ACHN (cell line): ENCODE results near the gene CTU2.

Experiments
- DNase-seq: peaks from one replicate; pipeline ENCODE4 v3.0.0-alpha.2; 2015
- in situ Hi-C: cut with HindIII; loops from 2 replicates; pipeline ENCODE4 v1.10.0; 2017; ENCODE audit warnings: low sequenced_read_pairs, low pct_ligation_motif_present, low pct_unique_long_range_greater_than_20kb

Gene CTU2

DNA sequence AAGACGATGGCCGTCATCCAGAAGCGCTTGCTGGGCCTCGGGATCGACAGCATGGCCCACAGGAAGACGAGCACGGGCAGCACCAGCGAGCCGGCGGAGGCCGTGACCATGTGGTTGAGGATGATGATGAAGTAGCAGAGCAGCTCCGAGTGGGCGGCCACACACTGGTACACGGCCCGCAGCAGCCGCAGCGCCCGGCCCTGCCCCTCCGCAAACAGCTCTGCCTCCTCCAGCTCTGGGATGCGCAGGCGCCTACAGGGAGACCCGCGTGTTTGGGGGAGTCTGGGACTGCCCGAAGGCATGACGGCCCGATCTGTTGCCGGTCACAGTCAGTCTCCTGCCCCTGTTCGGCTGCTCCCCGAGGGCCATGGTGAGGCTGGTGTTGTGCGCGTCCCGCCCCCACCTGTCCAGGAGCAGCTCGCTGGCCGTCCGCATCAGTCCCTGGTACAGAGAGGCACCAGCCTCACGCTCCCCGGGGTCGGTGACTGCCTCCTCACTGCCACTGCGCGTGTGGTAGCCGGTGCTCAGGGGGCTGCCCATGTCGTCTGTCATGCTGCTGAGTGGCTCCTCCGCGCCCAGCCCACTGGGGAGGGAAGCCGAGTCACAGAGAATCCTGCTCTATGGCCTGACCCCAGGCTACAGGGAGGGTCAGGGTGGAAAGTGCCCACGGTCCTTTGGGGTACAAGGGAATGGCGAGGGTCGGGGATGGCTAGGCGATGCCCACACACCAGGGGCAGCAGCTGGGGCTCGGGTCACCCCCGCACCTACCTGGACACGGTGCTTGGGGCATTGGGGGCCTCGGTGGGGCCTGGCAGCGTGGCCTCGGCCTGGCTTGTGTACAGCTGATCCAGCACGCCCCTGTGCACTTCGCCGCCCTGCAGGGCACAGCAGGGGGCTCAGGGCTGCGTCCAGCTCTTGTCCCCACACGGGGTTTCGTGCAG, 15.8 kb downstream of the CTU2 start:
- DNase-seq, result no peak
- in situ Hi-C loops, result no loop called here

DNA sequence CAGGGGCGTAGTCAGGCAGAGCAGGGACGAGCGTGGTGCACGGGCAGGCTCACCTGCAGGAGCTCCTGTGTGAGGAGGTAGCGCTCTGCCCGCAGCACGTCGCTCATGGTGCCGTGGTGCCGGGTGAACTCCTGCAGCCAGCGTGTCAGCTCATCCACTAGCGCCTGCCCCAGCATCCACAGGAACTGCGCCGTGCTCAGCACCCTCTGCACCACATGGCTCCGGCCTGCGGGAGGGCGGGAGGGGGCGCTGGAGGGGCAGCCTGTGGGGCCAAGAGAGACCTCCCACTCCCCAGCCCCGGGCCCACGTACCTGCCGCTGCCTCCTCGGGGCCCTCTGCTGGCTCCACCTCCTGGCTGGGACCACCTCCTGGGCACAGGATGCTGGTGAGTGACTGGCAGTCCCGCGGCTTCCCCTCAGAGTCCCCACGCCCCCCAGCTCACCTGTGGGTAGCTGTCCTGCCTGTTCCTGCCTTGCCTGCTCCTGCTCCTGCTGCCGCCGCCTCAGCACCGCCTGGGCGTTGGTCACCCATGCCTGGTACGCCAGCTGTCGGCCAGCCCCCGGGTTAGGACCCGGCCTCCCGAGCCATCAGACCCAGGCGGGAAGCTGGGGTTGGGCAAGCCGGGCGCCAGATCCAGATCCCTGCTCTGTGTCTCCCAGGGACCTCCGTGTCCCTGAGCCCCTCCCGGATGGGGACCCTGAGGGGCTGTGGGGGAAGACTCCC, 16.6 kb downstream of the CTU2 start:
- no peak for DNase-seq
- in situ Hi-C loops, result no loop called here

DNA sequence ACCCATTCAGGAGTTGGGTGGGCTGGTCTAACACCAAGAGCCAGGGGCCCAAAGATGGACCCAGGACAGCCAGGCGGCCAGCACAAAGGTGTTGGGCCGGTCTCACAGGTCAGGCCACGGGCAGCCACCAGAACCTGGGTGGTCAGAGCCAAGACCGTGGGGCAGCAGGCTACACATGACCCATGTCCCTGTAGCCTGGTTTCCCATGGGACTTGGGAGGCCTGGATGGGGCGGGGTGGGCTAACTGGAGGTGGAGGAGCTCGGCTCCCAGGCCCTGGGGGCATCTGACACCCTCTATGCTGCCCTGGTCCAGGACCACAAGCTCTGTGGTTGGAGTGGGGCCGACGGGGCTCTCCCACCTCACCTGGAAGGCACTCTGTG, 17.2 kb downstream of the CTU2 start:
- DNase-seq, result no peak
- in situ Hi-C loops, result no loop called here

DNA sequence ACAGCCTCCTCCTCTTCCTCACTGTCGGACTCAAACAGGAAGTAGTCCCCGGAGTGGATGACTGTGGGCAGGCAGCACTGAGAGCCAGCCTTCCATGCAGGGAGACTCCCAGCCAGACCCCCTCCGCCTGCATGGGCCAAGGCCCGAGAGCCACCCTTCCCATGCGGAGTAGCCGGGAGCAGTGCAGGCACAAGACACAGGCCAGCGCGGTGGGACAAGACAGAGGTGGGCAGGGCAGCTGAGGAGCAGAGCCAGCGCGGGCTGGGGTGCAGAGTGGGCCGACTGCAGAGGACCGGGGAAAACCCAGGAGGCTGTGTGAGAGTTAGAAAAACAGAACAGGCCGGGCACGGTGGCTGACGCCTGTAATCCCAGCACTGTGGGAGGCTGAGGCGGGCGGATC, 17.6 kb downstream of the CTU2 start:
- in situ Hi-C loops, result no loop called here
- no peak for DNase-seq

DNA sequence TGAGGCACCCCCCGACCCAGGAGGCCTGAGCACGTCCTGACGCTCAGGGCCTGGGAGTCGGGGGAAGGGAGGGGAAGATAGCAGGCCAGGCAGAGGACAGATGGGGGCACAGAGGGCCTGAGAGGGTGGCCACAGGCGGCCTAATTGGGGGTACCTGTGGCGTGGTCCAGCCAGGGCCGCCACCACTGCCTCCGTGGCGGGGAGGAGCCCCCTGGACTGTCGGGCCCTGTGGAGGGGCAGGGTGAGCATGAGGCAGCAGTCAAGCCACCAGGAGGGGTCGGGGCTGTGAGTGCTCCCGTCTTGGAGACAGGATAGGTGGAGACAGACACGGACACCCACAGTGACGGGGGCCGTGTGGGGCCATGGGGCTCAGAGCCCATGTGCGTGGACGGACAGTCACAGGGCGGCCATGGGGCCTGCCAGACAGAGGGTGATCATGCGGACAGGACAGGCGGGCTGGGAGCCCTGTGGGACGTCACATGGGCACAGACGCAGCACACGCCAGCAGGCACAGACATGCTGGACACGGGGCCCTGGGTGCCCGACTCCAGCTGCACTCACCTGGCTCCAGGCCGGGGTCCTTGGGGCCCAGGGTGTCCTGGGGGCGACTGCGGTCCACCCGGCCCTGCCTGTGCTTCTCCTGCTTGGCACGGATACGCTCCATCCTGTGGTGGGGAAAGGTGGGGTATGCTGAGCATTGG, 18.7 kb downstream of the CTU2 start:
- no peak for DNase-seq
- in situ Hi-C loops, result no loop called here

DNA sequence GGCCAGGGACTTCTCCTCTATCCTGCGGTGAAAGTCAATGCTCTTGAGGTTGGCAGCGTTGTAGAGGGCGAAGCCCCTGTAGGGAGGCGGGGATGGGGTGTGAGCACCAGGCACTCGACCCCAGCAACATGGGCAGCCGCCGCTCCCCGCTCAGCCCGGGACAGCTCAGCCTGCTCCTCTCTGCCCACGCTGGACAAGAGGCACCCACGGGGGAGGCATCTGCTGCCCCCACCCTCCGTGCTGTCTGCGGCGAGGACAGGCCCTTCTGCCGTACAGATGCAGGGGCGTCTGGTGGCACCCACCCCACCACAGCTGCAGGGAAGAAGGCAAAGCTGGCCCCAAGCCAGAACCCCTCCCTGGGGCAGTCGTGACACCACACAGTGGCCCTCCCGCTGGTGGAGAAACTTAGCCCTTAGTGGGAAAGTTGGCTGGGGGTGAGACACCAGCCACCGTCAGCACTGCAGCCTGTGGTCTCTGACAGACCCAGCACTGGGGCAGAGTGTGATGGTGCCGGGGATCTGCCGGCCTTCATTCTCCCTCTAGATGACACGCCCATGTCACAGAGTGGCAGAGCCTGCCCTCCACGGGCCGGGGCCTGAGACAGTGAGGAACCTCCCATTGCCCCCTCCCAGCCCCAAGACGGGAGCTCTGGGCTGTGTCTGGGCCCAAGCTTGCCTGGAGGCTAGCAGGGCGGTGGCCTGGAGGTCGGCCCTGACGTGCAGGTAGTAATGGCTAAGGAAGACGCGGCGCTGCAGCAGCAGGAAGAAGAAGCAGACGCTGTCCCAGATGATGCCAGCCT, 19.5 kb downstream of the CTU2 start:
- in situ Hi-C loops, result no loop called here
- no peak for DNase-seq

DNA sequence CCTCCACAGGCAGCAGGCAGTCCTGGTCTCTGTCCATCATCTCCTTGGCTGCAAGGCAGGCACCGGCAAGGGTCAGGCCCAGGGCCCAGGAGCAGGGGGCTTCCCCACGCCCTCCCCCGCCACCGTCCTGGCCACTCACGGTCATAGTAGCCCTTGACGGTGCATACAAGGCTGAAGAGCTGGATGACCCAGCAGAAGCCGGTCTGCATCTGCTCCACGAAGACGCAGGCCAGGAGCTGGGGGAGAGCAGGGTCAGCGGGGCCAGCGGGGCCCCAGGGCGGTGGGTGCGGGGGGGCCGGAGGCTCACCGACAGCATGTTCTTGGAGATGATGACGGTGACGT, 20.1 kb downstream of the CTU2 start:
- in situ Hi-C loops, result no loop called here
- DNase-seq, result no peak

DNA sequence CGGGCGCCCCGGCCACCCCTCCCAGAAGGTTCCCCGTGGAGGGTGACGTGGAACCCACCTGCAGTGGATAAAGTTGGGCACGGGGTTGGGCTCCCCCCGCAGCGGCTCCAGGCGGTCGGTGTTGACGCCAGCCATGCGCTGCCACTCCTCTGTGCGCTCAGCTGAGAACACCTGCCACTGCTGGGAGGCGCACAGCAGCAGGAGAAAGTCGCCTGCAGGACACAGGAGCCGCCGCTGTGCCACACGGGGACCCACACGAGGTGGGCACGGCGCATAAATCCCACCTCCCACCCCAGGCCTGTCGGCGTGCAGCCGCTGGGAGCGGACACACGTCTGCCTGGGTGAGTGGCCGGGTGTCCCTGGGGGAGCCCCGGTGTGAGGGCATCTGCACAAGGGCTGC, 20.7 kb downstream of the CTU2 start:
- in situ Hi-C loops, result no loop called here
- DNase-seq, result no peak

DNA sequence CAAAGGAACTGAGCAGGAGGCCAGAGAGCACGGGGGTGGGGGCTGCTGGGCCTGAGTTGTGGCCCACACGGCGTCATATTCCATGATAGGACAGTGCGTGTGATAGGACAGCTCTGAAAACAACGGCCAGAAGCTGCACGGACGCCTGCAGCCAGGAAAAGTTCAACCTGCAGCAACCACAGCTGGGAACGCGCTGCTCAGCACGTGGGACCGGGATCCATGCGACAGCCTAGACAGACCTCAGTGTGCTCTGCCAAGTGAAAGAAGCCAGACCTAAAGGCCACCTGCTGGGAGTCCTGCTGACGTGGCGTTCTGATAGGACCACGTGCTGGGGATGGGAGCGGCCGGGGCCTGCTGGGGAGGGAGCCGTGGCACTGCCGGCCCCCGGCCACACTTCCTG, 21.6 kb downstream of the CTU2 start:
- in situ Hi-C loops, result no loop called here
- DNase-seq, result no peak

DNA sequence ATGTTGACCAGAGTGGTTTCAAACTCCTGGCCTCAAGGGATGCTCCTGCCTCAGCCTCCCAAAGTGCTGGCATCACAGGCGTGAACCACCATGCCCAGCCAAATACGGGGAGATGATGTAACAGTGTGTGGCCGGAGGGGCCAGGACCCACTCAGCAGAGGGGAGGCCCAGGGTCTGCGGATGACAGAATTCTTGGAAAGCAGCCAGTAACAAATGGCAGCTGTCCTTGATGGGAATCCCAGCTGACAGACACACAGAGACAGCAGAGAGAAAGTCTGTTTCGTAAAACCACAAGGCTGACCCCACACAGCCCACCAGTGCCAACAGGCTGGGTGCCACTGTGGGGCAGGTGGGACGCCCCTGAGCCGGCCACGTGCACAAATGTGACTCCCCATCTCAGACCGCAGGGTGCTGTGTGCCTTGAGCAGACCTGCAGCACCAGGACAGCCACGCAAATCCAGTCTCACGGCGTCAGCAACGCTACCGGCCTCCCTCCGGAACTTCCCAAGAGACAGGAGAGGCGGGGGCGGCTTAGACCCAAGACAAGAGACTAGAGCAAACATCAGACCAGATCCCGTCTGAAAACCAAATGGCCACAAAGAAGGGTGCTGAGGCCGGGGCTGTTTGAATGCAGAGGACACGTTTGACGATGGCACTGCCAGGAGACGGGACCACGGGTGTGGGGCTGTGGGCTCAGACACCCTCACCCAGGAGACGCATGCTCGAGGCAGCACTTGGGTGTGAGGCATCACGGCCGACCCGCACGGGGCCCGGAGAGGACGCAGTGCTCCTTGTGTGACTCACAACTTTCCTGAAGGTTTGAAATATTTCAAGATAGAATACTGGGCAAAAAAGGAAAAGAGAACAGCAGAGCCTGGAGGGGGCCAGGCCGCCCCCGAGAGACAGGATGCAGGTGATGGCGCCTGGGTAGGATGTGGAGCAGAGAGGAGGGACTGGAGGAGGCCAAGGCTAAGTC, 24.6 kb downstream of the CTU2 start:
- in situ Hi-C loops, result no loop called here
- no peak for DNase-seq

DNA sequence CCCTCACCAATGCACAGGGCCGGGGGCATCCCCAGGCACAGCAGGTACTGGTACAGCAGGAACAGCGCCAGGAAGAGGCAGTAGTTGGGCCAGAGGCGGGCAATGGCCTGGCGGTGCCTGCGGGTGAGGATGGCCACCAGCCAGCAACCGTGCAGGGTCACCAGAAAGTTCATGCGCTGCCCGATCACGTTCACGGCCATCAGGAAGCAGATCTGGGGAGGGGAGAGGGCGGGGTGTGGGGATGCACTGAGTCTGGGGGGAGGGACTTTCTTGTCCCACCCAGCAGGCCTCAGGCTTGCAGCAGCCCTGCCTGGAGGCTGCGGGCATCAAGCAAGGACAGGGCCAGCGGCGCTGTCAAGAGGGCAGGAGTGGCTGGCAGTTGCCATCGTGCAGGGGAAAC, 25.4 kb downstream of the CTU2 start:
- no peak for DNase-seq
- in situ Hi-C loops, result no loop called here

DNA sequence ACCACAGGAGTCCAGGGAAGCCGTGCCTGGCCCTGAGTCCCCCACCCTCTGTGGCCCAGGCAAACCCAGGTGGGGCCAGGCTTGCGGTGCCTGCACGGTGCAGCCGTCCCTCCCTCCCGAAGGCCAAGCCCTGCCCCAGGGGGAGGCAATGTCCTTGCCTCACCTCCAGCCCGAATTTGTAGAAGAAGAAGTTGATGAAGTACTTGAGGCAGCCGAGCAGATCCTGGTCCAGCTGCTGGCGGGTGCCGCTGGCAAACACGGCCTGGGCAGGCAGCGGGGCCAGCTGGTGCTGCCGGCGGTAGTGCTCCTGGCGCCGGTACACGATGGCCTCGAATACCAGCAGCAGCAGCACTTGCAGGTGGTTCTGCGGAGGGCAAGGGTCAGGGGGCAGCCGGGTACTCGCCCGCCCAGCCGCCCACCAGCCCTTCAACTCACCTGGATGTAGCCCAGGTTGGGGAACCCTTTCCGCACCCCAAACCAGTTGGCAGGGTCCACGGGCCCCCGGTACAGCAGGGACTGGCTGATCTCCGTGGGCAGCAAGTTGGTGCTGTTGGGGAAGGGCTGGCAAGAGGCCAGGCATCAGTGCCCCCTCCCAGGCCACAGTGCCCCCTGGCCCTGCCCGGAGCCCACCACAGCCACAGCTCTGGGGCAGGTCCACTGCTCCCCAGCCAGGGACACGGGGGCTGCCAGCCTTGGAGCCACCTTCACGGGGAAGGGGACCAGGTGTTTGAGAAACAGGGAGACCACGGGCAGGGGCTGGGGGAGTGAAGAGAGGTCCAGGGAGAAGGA, 26.1 kb downstream of the CTU2 start:
- in situ Hi-C loops, result no loop called here

DNA sequence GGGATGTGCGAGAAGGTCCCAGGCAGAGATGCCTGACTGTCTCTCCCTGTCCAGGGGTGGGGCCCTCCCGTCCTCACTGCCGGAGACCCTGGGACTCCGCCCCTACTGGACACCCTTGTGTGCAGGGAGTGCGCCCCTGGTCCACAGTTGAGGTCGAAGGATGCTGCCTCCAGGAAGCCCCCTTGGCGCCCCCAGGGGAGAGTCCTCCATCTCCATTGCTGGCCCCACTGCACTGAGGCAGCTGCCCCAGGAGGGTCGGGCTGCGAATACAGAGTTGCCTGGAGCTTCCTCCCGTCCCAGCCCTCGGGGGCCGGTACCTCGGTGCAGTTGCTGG, 26.6 kb downstream of the CTU2 start:
- DNase-seq, result no peak
- in situ Hi-C loops, result no loop called here

More for the DNA sequence above, 26.1 kb downstream of the CTU2 start:
- no peak for DNase-seq

DNA sequence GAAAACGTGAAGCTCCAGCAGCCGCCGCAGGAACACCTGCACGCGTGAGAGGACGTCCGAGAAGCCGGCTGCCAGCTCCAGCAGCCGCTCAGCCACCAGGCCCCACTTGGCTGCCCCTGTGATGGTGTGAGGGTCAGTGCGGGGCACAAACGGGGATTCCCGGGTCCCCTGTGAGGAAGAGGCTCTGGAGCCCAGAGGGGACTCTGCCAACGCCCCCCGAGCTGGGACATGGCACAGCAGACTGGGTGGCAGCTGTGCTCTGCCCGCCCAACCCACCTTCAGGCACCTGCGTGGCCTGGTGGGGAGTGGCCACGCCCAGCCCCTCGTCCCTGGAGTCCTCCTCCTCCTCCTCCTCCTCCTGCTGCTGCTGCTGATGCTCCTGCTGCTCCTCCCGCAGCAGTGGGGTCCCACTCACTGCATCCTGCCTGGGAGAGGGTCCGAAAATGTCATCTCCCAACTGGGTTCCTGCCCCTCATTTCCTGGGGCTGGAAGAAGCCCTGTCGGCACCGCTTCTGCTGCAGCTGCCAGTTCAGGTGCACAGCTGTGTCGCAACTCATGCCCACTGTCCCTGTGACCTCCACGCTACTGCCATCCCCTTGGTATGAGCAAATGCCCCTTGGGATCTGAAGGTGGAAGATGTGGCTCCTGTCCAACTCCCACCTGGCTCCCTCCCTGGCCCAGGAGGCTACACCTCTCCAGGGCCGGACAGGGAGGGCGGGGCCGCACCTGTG, 27.5 kb downstream of the CTU2 start:
- in situ Hi-C loops, result no loop called here
- no peak for DNase-seq

DNA sequence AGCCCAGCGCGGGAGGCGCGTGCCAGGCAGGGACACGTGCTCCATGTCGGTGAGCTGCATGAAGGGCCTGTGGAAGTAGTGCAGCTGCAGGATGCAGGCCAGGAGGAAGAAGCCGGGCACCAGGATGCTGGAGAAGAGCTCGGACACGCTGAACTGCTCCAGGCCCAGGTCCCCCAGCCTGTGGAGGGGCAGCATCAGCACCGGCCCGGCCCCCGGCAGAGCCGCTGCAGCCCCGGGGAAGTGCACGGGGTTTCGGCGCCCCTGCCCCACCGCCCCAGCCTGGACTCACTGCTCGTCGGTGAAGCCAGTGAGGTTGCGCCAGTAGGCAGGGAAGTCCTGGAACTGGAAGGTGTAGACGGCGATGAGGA, 28.0 kb downstream of the CTU2 start:
- in situ Hi-C loops, result no loop called here
- no peak for DNase-seq

DNA sequence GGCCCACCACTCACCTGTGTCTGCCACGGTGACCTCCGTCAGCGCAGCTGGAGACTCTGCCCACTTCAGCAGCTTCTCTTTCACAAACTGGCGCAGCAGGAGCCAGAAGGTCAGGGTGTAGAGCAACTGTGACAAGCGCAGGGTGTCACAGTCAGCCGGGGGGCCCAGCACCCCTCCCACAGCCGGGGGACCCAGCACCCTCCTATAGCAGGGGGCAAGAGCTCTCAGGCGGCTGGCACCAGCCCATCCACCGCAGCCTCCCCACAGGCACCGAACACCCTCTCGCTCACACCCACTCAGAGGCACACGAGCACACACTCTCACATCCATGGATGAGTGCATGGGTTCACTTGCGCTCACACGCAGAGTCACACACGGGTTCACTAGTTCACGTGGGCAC, 28.8 kb downstream of the CTU2 start:
- in situ Hi-C loops, result no loop called here
- no peak for DNase-seq

DNA sequence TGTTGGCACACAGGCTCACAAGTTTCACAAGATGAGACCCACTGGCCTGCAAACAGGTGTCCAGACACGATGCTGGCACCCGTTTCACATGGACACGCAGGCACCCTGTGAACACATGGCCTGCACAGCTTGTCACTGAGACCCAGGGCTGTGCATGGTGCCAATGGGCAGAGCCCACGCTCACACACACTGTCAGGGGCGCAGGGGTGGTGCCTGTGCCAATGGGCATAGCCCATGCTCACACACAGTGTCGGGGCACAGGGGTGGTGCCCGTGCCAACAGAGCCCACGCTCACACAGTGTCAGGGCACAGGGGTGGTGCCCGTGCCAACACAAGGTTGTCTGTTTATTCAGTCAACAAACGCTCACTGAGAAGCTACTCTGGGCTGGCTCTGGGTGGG, 29.3 kb downstream of the CTU2 start:
- no peak for DNase-seq
- in situ Hi-C loops, result no loop called here
